ENCODE data around the gene CCDC184.
"Not testable (repeated sequence)": the region's sequence is repeated elsewhere in the genome, so short reads cannot be mapped to it uniquely, and the experiment has no call there.

The CCDC184 gene

GRCh38 chr12:48216785-48217184 is 33.3 kb downstream of the CCDC184 start:
- DNase-seq = peak; percentile 63 to 86 (median 85)

- DNase-seq = no peak
Observed at GRCh38 chr12:48219631-48220030, 36.2 kb downstream of the CCDC184 start.

GRCh38 chr12:48220701-48221100 is 37.3 kb downstream of the CCDC184 start:
- DNase-seq = no peak

- DNase-seq = no peak
Observed at GRCh38 chr12:48221645-48222044, 38.2 kb downstream of the CCDC184 start.

- not testable (repeated sequence) for DNase-seq
Observed at GRCh38 chr12:48224533-48224932, 41.1 kb downstream of the CCDC184 start.

- DNase-seq = not testable (repeated sequence)
Observed at GRCh38 chr12:48231169-48231958, 47.9 kb downstream of the CCDC184 start.

Data from suppressor macrophage treated with lipopolysaccharide for 1 hour (primary cell).